NCI-H524 treated with DMSO at 0.1 percent for 48 hours (cell line): ENCODE results near the gene RETREG2.

Source experiments
- DNase-seq: peaks from one replicate; lab custom pipeline; 2025; lab: John Stamatoyannopoulos, UW

The RETREG2 gene

DNA sequence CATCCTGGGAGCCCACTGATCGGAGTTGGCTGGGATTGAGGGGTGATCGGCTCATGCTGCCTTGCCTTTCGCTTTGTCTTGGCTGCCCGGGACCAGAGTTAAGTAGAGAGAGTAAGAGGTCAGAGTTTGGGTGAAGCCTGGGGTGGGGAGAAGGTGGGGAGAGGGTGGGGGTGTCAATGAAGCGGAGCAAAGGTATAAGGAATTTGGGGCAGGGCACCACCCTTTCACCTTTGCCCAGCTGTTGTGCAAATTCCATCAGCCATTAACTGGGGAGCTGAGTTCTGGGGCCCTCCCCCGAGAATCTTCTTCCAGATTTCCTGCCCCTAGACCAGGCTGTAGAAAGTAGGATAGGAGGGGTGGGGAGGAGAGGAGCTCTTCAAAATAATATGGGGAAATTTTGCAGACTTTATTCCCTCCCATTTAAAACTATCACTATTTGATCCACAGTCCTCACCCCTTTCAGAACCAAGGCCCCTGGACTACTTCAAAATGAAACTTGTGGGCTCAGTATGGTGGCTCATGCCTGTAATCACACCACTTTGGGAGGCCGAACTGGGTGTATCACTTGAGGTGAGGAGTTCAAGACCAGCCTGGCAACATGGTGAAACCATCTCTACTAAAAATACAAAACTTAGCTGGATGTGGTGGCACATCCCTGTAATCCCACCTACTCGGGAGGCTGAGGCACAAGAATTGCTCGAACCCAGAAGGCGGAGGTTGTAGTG, 8.0 kb upstream of the RETREG2 start, which contains the start of gene SLC23A3:
Gene SLC23A3, minus strand, starts transcription at position 100 of the 725 bp plus-strand sequence. Its CDS starts 45 bp downstream, at position 55.
- DNase-seq: no peak

GRCh38 chr2:219171231-219171651, 6.8 kb upstream of the RETREG2 start:
- no peak for DNase-seq

- DNase-seq: no peak
Observed at GRCh38 chr2:219172231-219173154, 5.6 kb upstream of the RETREG2 start.

DNA sequence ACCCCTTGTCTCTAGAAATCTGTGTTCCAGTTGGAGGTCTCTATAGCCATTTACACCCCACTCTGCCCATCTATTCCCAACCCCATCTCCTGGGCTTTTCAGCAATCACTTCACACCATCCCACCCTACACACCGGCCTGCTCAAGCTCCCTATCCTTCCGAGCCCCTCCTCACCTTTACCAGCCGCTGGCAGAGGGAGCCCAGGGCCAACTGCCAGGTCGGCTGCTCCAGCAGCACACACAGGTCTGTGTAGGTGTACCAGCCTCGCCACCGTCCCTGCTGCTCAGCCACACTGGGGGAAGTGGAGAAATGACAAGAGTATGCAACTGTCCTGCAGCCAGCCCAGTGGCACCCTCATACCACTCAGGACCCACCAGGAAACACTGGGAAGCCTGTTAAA, 4.9 kb upstream of the RETREG2 start:
- no peak for DNase-seq

- DNase-seq: no peak
Observed at GRCh38 chr2:219174146-219174545, 3.9 kb upstream of the RETREG2 start.

DNA sequence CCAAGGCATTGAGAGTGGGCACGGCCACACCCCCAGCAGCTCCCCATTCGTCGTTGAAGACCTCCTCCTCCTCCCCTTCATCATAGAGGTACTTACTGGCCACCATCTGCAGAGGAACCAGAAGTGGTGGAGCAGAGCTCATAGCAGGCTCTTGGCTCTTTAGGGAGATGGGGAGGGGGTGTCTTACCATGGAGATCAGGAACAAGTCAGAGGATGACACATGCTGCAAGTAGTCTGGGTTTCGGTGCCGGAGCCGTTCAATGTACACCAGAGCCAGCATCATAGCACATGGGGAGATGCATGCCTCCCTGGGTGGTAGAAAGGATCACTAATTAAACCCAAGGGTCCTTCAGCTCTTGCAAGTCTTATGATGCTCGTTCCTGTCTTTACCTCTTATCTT, 3.3 kb upstream of the RETREG2 start:
- DNase-seq: no peak

DNA sequence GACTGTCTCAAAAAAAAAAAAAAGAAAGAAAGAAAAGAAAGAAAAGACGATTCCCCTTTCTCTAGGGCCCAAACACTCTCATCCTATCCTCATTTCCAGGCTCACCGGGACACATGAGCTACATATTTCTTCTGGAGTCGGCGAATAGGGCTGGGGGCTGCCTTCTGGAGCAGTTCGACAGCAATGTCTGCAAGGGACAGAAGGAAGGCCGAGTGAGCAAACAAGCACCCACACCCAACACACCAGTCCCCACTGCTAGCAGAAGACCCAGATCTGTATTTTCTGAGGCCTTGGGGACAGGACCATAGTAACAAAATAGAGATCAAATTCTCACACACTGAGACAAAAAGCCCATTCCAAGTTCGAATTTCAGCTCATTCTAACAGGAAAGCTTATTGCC, 2.6 kb upstream of the RETREG2 start:
- no peak for DNase-seq

GRCh38 chr2:219175928-219176817, 1.9 kb upstream of the RETREG2 start:
- no peak for DNase-seq

- DNase-seq: peak; percentile 2
Observed at GRCh38 chr2:219176818-219177551, 1.1 kb upstream of the RETREG2 start, which contains the start of gene CNPPD1. TSS of gene CNPPD1 (minus strand) at chr2:219176925. CDS start at chr2:219176828, 97 bp downstream.

DNA sequence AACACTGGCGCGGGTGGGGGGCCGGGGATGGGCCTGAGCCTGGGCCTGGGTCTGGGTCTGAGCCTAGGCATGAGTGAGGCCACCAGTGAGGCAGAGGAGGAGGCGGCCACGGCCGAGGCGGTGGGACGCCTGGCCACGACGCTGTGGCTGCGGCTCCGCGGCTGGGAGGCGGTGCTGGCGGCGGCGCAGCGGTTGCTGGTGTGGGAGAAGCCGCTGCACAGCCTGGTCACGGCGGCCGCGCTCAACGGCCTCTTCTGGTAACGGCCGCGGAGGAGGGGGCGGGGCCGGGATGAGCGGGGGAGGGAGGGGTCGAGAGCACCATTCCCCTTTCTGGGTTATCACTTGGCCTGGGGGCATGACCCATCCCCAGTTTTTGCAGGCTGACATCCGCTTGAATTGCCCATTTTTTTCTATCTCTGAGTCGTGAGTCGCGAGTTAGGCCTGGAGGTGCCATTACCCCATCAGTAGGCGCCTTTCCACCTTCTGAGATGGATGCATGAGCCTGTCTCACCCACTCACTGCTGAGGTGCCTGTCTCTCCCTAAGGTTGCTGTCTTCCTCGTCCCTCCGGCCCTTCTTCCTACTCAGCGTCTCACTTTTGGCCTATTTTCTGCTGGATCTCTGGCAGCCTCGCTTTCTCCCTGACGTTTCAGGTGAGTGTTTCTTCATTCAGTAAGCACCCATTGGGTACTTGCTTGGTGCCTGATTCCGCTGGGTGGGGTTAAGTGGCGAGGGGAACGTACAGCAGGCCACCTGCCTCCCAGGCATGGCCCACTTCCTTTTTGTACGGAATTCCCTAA, 501 bp downstream of the RETREG2 start:
- DNase-seq: no peak

DNA sequence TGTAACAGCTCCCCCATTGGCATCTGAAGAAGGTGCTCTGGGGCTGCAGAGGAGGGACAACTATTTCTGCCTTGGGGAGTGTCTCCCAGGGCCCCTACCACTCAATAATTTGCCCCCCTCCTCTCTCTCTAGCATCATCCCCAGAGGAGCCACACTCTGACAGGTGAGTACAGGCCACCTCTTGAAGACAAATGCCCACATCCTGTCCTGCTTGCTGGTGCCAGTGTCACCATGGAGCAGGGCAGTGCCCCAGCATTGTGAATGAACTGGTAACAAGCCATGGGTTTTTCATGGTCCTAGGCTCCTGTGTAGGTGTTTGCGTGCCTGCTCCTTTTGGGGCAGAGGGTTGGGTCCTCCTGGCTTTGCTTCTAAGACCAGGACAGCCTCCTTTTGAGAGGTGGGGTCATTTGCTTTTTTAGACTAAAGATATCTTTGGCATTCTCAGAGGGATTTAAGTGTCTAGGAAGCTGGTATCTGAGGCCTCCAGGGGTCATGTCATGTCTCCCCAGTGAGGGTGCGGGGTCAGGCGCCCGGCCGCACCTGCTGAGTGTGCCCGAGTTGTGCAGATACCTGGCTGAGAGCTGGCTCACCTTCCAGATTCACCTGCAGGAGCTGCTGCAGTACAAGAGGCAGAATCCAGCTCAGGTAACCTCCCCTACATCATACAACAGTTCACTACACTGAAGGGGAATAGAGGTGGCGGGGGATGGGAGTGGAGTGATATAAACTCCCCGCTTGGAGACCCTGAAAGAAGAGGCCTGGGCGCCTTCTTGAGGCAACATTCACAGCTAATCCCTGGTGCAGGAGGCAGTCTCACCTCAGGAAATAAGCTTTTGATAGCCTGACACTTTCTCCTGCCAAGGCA, 1.8 kb downstream of the RETREG2 start:
- no peak for DNase-seq

DNA sequence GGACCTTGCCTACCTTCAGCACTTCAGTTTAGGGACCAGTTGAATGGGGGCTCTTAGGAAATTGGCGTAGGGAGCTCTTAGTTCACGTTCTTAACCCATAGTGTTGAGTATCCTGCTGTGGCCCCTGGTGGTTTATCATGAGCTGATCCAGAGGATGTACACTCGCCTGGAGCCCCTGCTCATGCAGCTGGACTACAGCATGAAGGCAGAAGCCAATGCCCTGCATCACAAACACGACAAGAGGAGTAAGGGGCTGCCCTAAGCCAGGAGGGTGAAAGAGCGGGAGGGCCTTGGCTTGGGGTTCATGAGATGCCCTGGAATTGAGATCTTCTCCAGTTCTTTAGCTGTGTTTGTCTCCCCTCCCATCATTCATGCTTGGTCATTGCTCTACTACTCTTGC, 2.9 kb downstream of the RETREG2 start:
- DNase-seq: no peak

- DNase-seq: no peak
Observed at GRCh38 chr2:219181531-219181930, 3.5 kb downstream of the RETREG2 start.

DNA sequence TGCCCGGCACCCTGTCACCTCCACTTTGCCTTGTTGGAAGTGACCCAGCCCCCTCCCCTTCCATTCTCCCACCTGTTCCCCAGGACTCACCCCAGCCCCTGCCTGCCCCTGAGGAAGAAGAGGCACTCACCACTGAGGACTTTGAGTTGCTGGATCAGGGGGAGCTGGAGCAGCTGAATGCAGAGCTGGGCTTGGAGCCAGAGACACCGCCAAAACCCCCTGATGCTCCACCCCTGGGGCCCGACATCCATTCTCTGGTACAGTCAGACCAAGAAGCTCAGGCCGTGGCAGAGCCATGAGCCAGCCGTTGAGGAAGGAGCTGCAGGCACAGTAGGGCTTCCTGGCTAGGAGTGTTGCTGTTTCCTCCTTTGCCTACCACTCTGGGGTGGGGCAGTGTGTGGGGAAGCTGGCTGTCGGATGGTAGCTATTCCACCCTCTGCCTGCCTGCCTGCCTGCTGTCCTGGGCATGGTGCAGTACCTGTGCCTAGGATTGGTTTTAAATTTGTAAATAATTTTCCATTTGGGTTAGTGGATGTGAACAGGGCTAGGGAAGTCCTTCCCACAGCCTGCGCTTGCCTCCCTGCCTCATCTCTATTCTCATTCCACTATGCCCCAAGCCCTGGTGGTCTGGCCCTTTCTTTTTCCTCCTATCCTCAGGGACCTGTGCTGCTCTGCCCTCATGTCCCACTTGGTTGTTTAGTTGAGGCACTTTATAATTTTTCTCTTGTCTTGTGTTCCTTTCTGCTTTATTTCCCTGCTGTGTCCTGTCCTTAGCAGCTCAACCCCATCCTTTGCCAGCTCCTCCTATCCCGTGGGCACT, 4.5 kb downstream of the RETREG2 start:
- no peak for DNase-seq

DNA sequence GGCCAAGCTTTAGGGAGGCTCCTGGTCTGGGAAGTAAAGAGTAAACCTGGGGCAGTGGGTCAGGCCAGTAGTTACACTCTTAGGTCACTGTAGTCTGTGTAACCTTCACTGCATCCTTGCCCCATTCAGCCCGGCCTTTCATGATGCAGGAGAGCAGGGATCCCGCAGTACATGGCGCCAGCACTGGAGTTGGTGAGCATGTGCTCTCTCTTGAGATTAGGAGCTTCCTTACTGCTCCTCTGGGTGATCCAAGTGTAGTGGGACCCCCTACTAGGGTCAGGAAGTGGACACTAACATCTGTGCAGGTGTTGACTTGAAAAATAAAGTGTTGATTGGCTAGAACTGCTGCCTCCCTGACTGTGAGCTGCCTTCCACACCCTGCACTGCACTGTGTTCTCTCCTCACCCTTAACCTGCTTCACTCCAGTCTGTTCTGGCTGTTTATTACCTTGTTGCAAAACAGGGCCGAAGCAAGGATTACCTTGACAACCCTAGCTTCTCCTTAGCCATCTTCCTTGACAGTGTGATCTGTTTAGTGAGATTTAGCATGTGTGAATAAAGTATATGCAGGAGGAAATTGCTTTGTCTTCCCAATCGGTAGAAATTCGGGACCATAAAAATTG, 5.2 kb downstream of the RETREG2 start:
- no peak for DNase-seq

DNA sequence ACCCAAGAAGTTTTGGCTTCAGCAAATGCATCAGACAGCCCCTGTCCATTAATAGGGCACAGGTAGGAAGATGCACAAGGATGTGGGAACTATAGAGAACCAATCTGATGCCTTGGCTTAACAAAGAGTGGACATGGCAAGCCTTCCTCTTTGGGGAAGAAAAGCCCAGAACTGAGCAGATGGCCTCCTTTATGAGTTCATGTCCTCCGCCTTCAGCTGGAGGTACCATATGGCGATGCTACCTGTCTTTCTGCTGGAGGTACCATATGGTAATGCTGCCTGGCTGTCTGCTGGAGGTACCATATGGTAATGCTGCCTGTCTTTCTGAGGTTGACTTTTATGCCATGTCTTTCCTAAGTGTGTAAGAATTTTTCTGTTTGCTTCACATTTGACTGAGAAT, 6.0 kb downstream of the RETREG2 start:
- peak; percentile 96 for DNase-seq

DNA sequence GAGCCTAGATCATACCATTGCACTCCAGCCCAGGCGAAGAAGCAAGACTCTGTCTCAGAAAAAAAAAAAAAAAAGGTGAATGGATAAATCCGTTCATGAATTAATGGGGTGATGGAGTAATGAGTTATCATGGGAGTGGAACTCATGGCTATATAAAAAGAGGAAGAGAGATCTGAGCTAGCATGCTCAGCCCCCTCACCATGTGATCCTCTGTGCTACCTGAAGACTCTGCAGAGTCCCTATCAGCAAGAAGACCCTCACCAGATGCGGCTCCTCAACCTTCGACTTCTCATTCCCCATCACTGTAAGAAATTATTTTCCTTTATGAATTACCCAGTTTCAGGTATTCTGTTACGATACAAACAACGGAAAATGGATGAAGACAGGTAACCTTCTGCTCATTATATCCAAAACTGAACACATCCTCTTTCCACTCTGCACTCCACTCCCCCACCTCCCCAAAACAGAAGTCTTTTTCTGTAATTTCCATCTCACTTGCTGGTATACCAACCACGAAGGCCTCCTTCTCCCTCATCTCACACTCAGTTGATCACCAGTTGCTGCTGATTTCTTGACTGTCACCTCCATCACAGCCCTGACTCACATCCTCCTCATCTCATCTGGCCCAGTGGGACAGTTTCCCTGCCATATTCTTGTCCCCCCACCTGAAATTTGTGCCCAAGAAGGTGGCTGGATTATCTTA, 8.8 kb downstream of the RETREG2 start:
- DNase-seq: no peak
